ENCODE results near the gene PAGR1.

PAGR1 gene

DNA sequence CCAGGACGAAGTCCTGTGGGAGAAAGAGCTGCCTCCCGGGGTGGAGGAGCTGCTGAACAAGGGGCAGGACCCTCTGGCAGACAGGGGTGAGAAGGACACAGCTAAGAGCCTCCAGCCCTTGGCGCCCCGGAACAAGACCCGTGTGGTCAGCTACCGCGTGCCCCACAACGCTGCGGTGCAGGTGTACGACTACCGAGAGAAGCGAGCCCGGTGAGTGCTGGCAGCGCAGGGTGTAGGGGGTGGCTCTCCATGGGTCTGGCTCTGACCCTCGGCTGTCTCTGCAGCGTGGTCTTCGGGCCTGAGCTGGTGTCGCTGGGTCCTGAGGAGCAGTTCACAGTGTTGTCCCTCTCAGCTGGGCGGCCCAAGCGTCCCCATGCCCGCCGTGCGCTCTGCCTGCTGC is 25.7 kb downstream of the PAGR1 start:
- Histone ChIP-seq H3K9me3 (ENCODE audit: control insufficient read depth, insufficient read depth, low read depth, low read length) (no peaks in the 10 kb centered on the region), H3K36me3 (ENCODE audit: control insufficient read depth in 2 of 2, insufficient read depth in 1 of 2, low read length in 2 of 2) (peaks cover 0 to 3% of the 10 kb centered on the region in 2 experiments; a peak in 1 of 3 replicates), H3K4me1 (ENCODE audit: control insufficient read depth, insufficient read depth, low read length) (no peaks in the 10 kb centered on the region), H3K4me3 (ENCODE audit: low read depth, low read length) (no peak overlapping the region), H3K27ac (ENCODE audit: extremely low read depth, low read depth, low read length) (no peak overlapping the region)
- ChIA-PET POLR2A (no interaction called here), CTCF (interaction anchor here (0.6 to 1.3 kb wide), 3 partner anchors 23 to 166 kb away, joined by 3 to 6 read pairs (median 3); partner anchors contain the start of gene PAGR1)
- no peak for TF ChIP-seq ZNF510 (tag by site-specific recombination; IDR thresholded peaks at IDR 0.05; ENCODE audit: insufficient replicate concordance)

GRCh38 chr16:29842732-29843346 is 26.9 kb downstream of the PAGR1 start:
- TF ChIP-seq ZNF266 (tag by site-specific recombination; IDR thresholded peaks at IDR 0.05; ENCODE audit: low read depth) (no peak), ELK4 (IDR thresholded peaks at IDR 0.05; ENCODE audit: borderline replicate concordance, low read depth, low read length) (no peak), ZNF354C (tag by site-specific recombination; IDR thresholded peaks at IDR 0.05; ENCODE audit: borderline replicate concordance, low read depth) (no peak), ZNF335 (tag by site-specific recombination; conservative IDR thresholded peaks at IDR 0.05) (no peak), ZFP3 (tag by site-specific recombination; IDR thresholded peaks at IDR 0.05; ENCODE audit: low read depth) (peak; percentile 40; the same call in 1 of the 2 replicates), GLI2 (tag by site-specific recombination; IDR thresholded peaks at IDR 0.05; ENCODE audit: borderline replicate concordance, low read depth) (no peak), ZNF548 (tag by site-specific recombination; IDR thresholded peaks at IDR 0.05) (no peak), SP2 (tag by site-specific recombination; IDR thresholded peaks at IDR 0.05) (0 out of 2 replicates have a peak, but pooled peaks have one; percentile 9), ZNF707 (tag by site-specific recombination; IDR thresholded peaks at IDR 0.05) (no peak), ZNF155 (tag by site-specific recombination; IDR thresholded peaks at IDR 0.05) (no peak), ZNF830 (tag by site-specific recombination; IDR thresholded peaks at IDR 0.05; ENCODE audit: low read depth) (no peak), SP7 (tag by site-specific recombination; IDR thresholded peaks at IDR 0.05) (no peak), HOXA7 (CRISPR knock-in tag; IDR thresholded peaks at IDR 0.05; ENCODE audit: borderline replicate concordance) (no peak), AEBP2 (tag by site-specific recombination; IDR thresholded peaks at IDR 0.05; ENCODE audit: borderline replicate concordance) (no peak), ZNF394 (tag by site-specific recombination; IDR thresholded peaks at IDR 0.05; ENCODE audit: borderline replicate concordance) (no peak), ZFP69B (tag by site-specific recombination; IDR thresholded peaks at IDR 0.05) (no peak), ZNF610 (tag by site-specific recombination; IDR thresholded peaks at IDR 0.05; ENCODE audit: borderline replicate concordance) (no peak)
- TF ChIP-seq, protein P1, sequence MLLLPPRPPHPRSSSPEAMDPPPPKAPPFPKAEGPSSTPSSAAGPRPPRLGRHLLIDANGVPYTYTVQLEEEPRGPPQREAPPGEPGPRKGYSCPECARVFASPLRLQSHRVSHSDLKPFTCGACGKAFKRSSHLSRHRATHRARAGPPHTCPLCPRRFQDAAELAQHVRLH (tag by site-specific recombination; IDR thresholded peaks at IDR 0.05) = no peak
- TF ChIP-seq, protein P2, sequence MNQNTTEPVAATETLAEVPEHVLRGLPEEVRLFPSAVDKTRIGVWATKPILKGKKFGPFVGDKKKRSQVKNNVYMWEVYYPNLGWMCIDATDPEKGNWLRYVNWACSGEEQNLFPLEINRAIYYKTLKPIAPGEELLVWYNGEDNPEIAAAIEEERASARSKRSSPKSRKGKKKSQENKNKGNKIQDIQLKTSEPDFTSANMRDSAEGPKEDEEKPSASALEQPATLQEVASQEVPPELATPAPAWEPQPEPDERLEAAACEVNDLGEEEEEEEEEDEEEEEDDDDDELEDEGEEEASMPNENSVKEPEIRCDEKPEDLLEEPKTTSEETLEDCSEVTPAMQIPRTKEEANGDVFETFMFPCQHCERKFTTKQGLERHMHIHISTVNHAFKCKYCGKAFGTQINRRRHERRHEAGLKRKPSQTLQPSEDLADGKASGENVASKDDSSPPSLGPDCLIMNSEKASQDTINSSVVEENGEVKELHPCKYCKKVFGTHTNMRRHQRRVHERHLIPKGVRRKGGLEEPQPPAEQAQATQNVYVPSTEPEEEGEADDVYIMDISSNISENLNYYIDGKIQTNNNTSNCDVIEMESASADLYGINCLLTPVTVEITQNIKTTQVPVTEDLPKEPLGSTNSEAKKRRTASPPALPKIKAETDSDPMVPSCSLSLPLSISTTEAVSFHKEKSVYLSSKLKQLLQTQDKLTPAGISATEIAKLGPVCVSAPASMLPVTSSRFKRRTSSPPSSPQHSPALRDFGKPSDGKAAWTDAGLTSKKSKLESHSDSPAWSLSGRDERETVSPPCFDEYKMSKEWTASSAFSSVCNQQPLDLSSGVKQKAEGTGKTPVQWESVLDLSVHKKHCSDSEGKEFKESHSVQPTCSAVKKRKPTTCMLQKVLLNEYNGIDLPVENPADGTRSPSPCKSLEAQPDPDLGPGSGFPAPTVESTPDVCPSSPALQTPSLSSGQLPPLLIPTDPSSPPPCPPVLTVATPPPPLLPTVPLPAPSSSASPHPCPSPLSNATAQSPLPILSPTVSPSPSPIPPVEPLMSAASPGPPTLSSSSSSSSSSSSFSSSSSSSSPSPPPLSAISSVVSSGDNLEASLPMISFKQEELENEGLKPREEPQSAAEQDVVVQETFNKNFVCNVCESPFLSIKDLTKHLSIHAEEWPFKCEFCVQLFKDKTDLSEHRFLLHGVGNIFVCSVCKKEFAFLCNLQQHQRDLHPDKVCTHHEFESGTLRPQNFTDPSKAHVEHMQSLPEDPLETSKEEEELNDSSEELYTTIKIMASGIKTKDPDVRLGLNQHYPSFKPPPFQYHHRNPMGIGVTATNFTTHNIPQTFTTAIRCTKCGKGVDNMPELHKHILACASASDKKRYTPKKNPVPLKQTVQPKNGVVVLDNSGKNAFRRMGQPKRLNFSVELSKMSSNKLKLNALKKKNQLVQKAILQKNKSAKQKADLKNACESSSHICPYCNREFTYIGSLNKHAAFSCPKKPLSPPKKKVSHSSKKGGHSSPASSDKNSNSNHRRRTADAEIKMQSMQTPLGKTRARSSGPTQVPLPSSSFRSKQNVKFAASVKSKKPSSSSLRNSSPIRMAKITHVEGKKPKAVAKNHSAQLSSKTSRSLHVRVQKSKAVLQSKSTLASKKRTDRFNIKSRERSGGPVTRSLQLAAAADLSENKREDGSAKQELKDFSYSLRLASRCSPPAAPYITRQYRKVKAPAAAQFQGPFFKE (tag by site-specific recombination; IDR thresholded peaks at IDR 0.05; ENCODE audit: borderline replicate concordance) = no peak
- TF ChIP-seq, protein P3, sequence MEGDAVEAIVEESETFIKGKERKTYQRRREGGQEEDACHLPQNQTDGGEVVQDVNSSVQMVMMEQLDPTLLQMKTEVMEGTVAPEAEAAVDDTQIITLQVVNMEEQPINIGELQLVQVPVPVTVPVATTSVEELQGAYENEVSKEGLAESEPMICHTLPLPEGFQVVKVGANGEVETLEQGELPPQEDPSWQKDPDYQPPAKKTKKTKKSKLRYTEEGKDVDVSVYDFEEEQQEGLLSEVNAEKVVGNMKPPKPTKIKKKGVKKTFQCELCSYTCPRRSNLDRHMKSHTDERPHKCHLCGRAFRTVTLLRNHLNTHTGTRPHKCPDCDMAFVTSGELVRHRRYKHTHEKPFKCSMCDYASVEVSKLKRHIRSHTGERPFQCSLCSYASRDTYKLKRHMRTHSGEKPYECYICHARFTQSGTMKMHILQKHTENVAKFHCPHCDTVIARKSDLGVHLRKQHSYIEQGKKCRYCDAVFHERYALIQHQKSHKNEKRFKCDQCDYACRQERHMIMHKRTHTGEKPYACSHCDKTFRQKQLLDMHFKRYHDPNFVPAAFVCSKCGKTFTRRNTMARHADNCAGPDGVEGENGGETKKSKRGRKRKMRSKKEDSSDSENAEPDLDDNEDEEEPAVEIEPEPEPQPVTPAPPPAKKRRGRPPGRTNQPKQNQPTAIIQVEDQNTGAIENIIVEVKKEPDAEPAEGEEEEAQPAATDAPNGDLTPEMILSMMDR (tag by site-specific recombination; IDR thresholded peaks at IDR 0.05) = peak; percentile 49; the same call in 1 of the 2 replicates
- Histone ChIP-seq H3K9me3 (ENCODE audit: control insufficient read depth, insufficient read depth, low read depth, low read length) (no peaks in the 10 kb centered on the region), H3K27ac (ENCODE audit: extremely low read depth, low read depth, low read length) (no peak overlapping the region), H3K36me3 (ENCODE audit: control insufficient read depth in 2 of 2, insufficient read depth in 1 of 2, low read length in 2 of 2) (peaks cover 0 to 9% of the 10 kb centered on the region in 2 experiments; a peak in 1 of 3 replicates), H3K4me3 (ENCODE audit: low read depth, low read length) (no peak overlapping the region), H3K4me1 (ENCODE audit: control insufficient read depth, insufficient read depth, low read length) (no peaks in the 10 kb centered on the region)
- POLR2A ChIA-PET = interaction anchor here (1.0 to 1.4 kb wide), 2 partner anchors 8 to 20 kb away, joined by 3 to 7 read pairs; no protein-coding TSS in a partner anchor
- CTCF ChIA-PET = interaction anchor here (0.6 to 1.4 kb wide), 5 partner anchors 19 to 186 kb away, joined by 3 to 4 read pairs (median 3); no protein-coding TSS in a partner anchor
